Measurements from ENCODE around the gene KIF16B.

DNA sequence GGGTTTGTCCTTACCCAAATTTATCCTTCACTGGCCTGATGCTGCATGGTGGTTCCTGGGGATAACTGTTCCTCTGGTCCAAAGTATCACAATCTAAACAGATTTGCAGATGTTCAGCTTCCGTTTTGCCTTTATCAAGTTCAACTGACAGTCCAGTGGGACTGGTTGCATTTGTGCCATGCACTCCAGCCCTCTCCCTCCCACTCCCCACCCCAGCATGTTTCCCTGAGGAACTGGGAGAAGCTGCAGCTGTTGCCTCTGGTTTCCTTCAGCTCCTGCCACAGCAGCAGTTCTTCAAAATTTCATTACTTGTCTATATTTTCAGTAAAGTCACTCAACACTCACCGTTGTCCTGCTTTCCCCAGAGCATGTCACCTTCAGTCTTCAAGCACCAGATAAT, 39.5 kb upstream of the KIF16B start:
- no peak for TF ChIP-seq POLR2A (conservative IDR thresholded peaks at IDR 0.05)
- TF ChIP-seq POLR2AphosphoS2 (IDR thresholded peaks at IDR 0.05; ENCODE audit: low read length), result no peak
- TF ChIP-seq EHMT2 (IDR thresholded peaks at IDR 0.05), result no peak
- TF ChIP-seq ATF7 (IDR thresholded peaks at IDR 0.05), result no peak
- no peak for TF ChIP-seq ESRRB (CRISPR knock-in tag; IDR thresholded peaks at IDR 0.05; ENCODE audit: borderline replicate concordance)
- no peak for TF ChIP-seq ZNF134 (CRISPR knock-in tag; conservative IDR thresholded peaks at IDR 0.05)
- no peak for TF ChIP-seq TCF7L2 (IDR thresholded peaks at IDR 0.05; ENCODE audit: low read depth, low read length)
- TF ChIP-seq, protein P1, sequence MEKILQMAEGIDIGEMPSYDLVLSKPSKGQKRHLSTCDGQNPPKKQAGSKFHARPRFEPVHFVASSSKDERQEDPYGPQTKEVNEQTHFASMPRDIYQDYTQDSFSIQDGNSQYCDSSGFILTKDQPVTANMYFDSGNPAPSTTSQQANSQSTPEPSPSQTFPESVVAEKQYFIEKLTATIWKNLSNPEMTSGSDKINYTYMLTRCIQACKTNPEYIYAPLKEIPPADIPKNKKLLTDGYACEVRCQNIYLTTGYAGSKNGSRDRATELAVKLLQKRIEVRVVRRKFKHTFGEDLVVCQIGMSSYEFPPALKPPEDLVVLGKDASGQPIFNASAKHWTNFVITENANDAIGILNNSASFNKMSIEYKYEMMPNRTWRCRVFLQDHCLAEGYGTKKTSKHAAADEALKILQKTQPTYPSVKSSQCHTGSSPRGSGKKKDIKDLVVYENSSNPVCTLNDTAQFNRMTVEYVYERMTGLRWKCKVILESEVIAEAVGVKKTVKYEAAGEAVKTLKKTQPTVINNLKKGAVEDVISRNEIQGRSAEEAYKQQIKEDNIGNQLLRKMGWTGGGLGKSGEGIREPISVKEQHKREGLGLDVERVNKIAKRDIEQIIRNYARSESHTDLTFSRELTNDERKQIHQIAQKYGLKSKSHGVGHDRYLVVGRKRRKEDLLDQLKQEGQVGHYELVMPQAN (IDR thresholded peaks at IDR 0.05; ENCODE audit: borderline replicate concordance), result no peak
- no peak for TF ChIP-seq NCOA6 (IDR thresholded peaks at IDR 0.05)
- TF ChIP-seq HNRNPK (IDR thresholded peaks at IDR 0.05; ENCODE audit: low read depth, low read length, poor library complexity, severe bottlenecking), result no peak
- TF ChIP-seq CREB1 (IDR thresholded peaks at IDR 0.05), result no peak
- no peak for TF ChIP-seq CREB1 (CRISPR knock-in tag; IDR thresholded peaks at IDR 0.05)
- no peak for TF ChIP-seq ATF1 (CRISPR knock-in tag; IDR thresholded peaks at IDR 0.05)
- TF ChIP-seq ATF1 (tag; IDR thresholded peaks at IDR 0.05), result no peak
- TF ChIP-seq ZSCAN29 (IDR thresholded peaks at IDR 0.05), result no peak
- no peak for TF ChIP-seq BRD4 (IDR thresholded peaks at IDR 0.05)
